ENCODE data around the gene GMNC.

GRCh38 chr3:190909908-190910307 is 47.4 kb upstream of the GMNC start:
- TF ChIP-seq EZH2phosphoT487 (IDR thresholded peaks at IDR 0.05; ENCODE audit: insufficient read depth, low read depth) (no peak), EZH2 (IDR thresholded peaks at IDR 0.05; ENCODE audit: insufficient read depth, poor library complexity, severe bottlenecking) (no peak)

Measured in GM23248 (cell line).